Stimulated activated CD4-positive, alpha-beta T cell treated with anti-CD3 and anti-CD28 coated beads, TNF-alpha, amount 100 ng/mL, for 1 hour (primary cell): ENCODE data around the gene TSPEAR.
"Not testable (repeated sequence)": the region's sequence is repeated elsewhere in the genome, so short reads cannot be mapped to it uniquely, and the experiment has no call there.

ENCODE experiments used
- DNase-seq, 3 donors: peaks; one replicate each; pipeline ENCODE4 v3.0.0-alpha.2; 2020; ENCODE audit warnings: low read depth in 3 of 3, low spot score in 1 of 3

Gene TSPEAR

GRCh38 chr21:44510109-44510507, 201.3 kb downstream of the TSPEAR start:
- DNase-seq = no peak

- DNase-seq = no peak
Measured at GRCh38 chr21:44509539-44509938, 201.8 kb downstream of the TSPEAR start.

- DNase-seq = no peak
Measured at GRCh38 chr21:44508711-44509445, 202.5 kb downstream of the TSPEAR start.

- DNase-seq = no peak
Measured at GRCh38 chr21:44508426-44508710, 203.0 kb downstream of the TSPEAR start.

GRCh38 chr21:44507673-44508425, 203.5 kb downstream of the TSPEAR start:
- no peak for DNase-seq

GRCh38 chr21:44506279-44507255, 204.8 kb downstream of the TSPEAR start:
- DNase-seq = no peak

GRCh38 chr21:44505673-44506278, 205.6 kb downstream of the TSPEAR start:
- no peak for DNase-seq

GRCh38 chr21:44503901-44504399, 207.4 kb downstream of the TSPEAR start:
- DNase-seq = no peak

- DNase-seq = not testable (repeated sequence)
Measured at GRCh38 chr21:44503006-44503889, 208.1 kb downstream of the TSPEAR start.

- DNase-seq = no peak
Measured at GRCh38 chr21:44502171-44502958, 209.0 kb downstream of the TSPEAR start.

- no peak for DNase-seq
Measured at GRCh38 chr21:44500111-44500510, 211.3 kb downstream of the TSPEAR start.

GRCh38 chr21:44499631-44500030, 211.7 kb downstream of the TSPEAR start:
- no peak for DNase-seq

GRCh38 chr21:44499211-44499560, 212.2 kb downstream of the TSPEAR start:
- DNase-seq = no peak

GRCh38 chr21:44498280-44499210, 212.8 kb downstream of the TSPEAR start:
- DNase-seq = no peak

GRCh38 chr21:44497703-44498126, 213.7 kb downstream of the TSPEAR start:
- no peak for DNase-seq

GRCh38 chr21:44496564-44497550, 214.5 kb downstream of the TSPEAR start:
- no peak for DNase-seq
